GM12878 (cell line): ENCODE measurements around the gene COBLL1. TPM values are rescaled to one million over a fixed set of nuclear protein-coding genes. Genes with fewer than 3 reads are reported as not detected.

Source experiments
- ATAC-seq: fragments of 200-7000 bp; cut with Tn5 transposase; 3 replicates; pipeline ENCODE4 v1.9.1; 2020; ENCODE audit warnings: mild to moderate bottlenecking, moderate library complexity
- BruUV-seq: library from RNA; stranded (reverse); fragments of 400-500 nt; replicated peaks from 2 replicates; lab custom pipeline; 2021; lab: Mats Ljungman, UMichigan
- CTCF ChIA-PET: fragments of 300-600 bp; sonication (Branson Sonifier 250); formaldehyde crosslinking; extraction: SDS; loops from one replicate; lab custom pipeline; 2021; ENCODE audit warnings: inconsistent platforms; lab: Yijun Ruan, JAX
- POLR2A ChIA-PET: fragments of 350-600 bp; formaldehyde crosslinking; extraction: SDS; loops from one replicate; lab custom pipeline; 2021; ENCODE audit warnings: inconsistent platforms; lab: Charles Lee
- RAD21 ChIA-PET: fragments of 300-600 bp; sonication (Branson Sonifier 250); formaldehyde crosslinking; loops from one replicate; lab custom pipeline; 2023; ENCODE audit warnings: antibody characterized with exemption; ENCODE audit not compliant: unreplicated experiment; lab: Charles Lee
- SMC1A ChIA-PET: fragments of 300-600 bp; sonication (Branson Sonifier 250); formaldehyde crosslinking; loops from one replicate; lab custom pipeline; 2023; ENCODE audit not compliant: unreplicated experiment, uncharacterized antibody; lab: Charles Lee
- DNase-seq: peaks from one replicate; pipeline ENCODE4 v3.0.0-alpha.2; 2011; ENCODE audit warnings: low read depth, low spot score
- FAIRE-seq: peaks from 3 replicates; lab custom pipeline; 2011; peaks lifted over from hg19 to GRCh38; lab: Jason Lieb, UNC
- H2AFZ ChIP-seq: 2 replicates; pipeline ENCODE4 v1.6.0; 2011; ENCODE audit warnings: low read depth, low read length, control low read depth; ENCODE audit not compliant: control insufficient read depth
- H3K27ac ChIP-seq: 2 replicates; pipeline ENCODE4 v1.5.1; 2011; ENCODE audit warnings: control low read depth; ENCODE audit not compliant: control insufficient read depth, insufficient read depth
- H3K27me3 ChIP-seq, 2 experiments: replicated peaks in 1 of 2; 2 replicates each; pipeline versions ENCODE4 v1.6.0 to v1.6.1; 2011; ENCODE audit warnings: low read length in 1 of 2; ENCODE audit not compliant: control insufficient read depth in 2 of 2, insufficient read depth in 2 of 2
- H3K36me3 ChIP-seq, 2 experiments: 2 replicates each; pipeline ENCODE4 v1.5.1; 2011; ENCODE audit warnings: low read length in 1 of 2; ENCODE audit not compliant: control insufficient read depth in 2 of 2, insufficient read depth in 2 of 2
- H3K4me1 ChIP-seq: 2 replicates; pipeline ENCODE4 v1.6.1; 2011; ENCODE audit warnings: mild to moderate bottlenecking, low read length, moderate library complexity, mixed read lengths; ENCODE audit not compliant: control insufficient read depth, insufficient read depth
- H3K4me2 ChIP-seq: 2 replicates; pipeline ENCODE4 v1.6.0; 2011; ENCODE audit warnings: control low read depth; ENCODE audit not compliant: control insufficient read depth, insufficient read depth
- H3K4me3 ChIP-seq: fragments of 200-600 bp; sonication (generic); 2 replicates; pipeline ENCODE4 v1.5.1; 2016
- H3K79me2 ChIP-seq: 2 replicates; pipeline ENCODE4 v1.6.0; 2011; ENCODE audit warnings: low read length; ENCODE audit not compliant: control insufficient read depth, insufficient read depth
- H3K9ac ChIP-seq: 2 replicates; pipeline ENCODE4 v1.8.0; 2011; ENCODE audit warnings: low read length, control low read depth, mixed read lengths; ENCODE audit not compliant: control insufficient read depth, insufficient read depth
- H3K9me3 ChIP-seq: replicated peaks from 3 replicates; pipeline ENCODE4 v1.5.1; 2011; ENCODE audit warnings: mild to moderate bottlenecking, low read length; ENCODE audit not compliant: control insufficient read depth, insufficient read depth
- H4K20me1 ChIP-seq: 2 replicates; pipeline ENCODE4 v1.6.0; 2011; ENCODE audit not compliant: control insufficient read depth, insufficient read depth
- BRCA1 ChIP-seq: IDR thresholded peaks from 2 replicates; pipeline ENCODE4 v1.6.1; 2011; ENCODE audit warnings: low read depth, low read length, improper control_type of control experiment
- RB1 ChIP-seq: fragments of 450-650 bp; formaldehyde crosslinking; IDR thresholded peaks from 2 replicates; pipeline ENCODE4 v1.6.1; 2017; ENCODE audit warnings: mild to moderate bottlenecking, borderline replicate concordance
- RBBP5 ChIP-seq: fragments of 200-600 bp; sonication (generic); conservative IDR thresholded peaks from 2 replicates; pipeline ENCODE4 v1.6.1; 2016
- SP1 ChIP-seq: IDR thresholded peaks from one replicate; pipeline ENCODE4 v1.6.1; 2011; ENCODE audit warnings: low read depth, low read length
- SREBF1 ChIP-seq: IDR thresholded peaks from 2 replicates; pipeline ENCODE4 v1.6.1; 2012; ENCODE audit warnings: mild to moderate bottlenecking, low read length
- ZSCAN29 ChIP-seq: fragments of 450-650 bp; IDR thresholded peaks from 2 replicates; pipeline ENCODE4 v1.6.1; 2017; ENCODE audit warnings: mild to moderate bottlenecking, moderate library complexity
- WGBS: methylation state at CpG from one replicate; pipeline ENCODE4 v1.1.6; 2016; ENCODE audit warnings: low lambda C conversion rate; ENCODE audit not compliant: insufficient replicate concordance, insufficient coverage; ENCODE audit errors: missing lambda C conversion rate; 5-methylcytosine and 5-hydroxymethylcytosine counted together
- in situ Hi-C: fragments of 300-500 bp; cut with MboI; formaldehyde crosslinking; loops from 9 replicates; pipeline ENCODE4 v1.14.3; 2018; ENCODE audit warnings: mixed read lengths
- intact Hi-C: fragments of 100-400 bp; cut with micrococcal nuclease; formaldehyde crosslinking; loops from one replicate; pipeline ENCODE4 v1.14.2; 2022; ENCODE audit not compliant: unreplicated experiment
- polyA plus RNA-seq, 11 experiments: library from polyadenylated mRNA; depleted of rRNA in 4 of 11; unstranded in 6 of 11; stranded (reverse) in 5 of 11; fragments of >200 nt; fragmentation: Nextera tagmentation in 4 of 11; fragmentation: Illumina TruSeq in 1 of 11; extraction: Ambion mirVana in 4 of 11; extraction: Trizol in 1 of 11; gene quantifications; 1 replicate in 1 of 11; 2 replicates in 10 of 11; pipeline versions ENCODE4 v1.2.1 to v1.2.3, GENCODE V29; 2011 to 2016; ENCODE audit warnings: inconsistent platforms in 2 of 11, missing spikeins in 2 of 11, low read depth in 1 of 11
- total RNA-seq, 4 experiments: library from RNA; depleted of rRNA in 3 of 4; stranded (reverse); fragments of >200 nt in 3 of 4; fragmentation: Illumina TruSeq in 1 of 4; extraction: Trizol in 1 of 4; gene quantifications; 2 replicates each; pipeline versions ENCODE4 v1.2.1 to v1.2.3, GENCODE V29; 2013 to 2021
- TF ChIP-seq, protein P1 (sequence below): fragments of 150-350 bp; IDR thresholded peaks from 2 replicates; pipeline ENCODE4 v1.6.1; 2016; ENCODE audit warnings: low read depth, low read length
- TF ChIP-seq, protein P2 (sequence below): fragments of 450-650 bp; conservative IDR thresholded peaks from 2 replicates; pipeline ENCODE4 v1.6.1; 2017; ENCODE audit warnings: mild to moderate bottlenecking, moderate library complexity

Gene COBLL1
- total and polyA plus RNA-seq, 10 of the 15 experiments (the other 5 are each of a cell fraction or from before 2014, with no cell fraction given): 0.46 TPM; not detected in 9

DNA sequence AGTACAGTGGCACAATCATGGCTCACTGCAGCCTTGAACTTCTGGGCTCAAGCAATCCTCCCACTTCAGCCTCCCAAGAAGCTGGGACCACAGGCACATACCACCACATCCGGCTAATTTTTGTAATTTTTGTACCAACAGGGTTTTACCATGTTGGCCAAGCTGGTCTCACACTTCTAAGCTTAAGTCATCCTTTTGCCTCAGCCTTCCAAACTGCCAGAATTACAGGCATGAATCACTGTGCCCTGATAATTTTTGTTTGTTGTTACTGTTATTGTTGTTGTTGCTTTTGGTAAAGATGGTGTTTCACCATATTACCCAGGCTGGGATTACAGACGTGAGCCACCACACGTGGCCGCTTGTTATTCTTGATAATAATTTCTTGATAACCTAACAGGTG lies 10.5 kb upstream of the COBLL1 start:
- FAIRE-seq: no peak
- ChIA-PET CTCF (no interaction called here), SMC1A (no interaction called here), POLR2A (no interaction called here), RAD21 (no interaction called here)
- BruUV-seq: no TSS peak
- no peaks in the 10 kb centered on the region for H3K27me3 ChIP-seq
- no peak overlapping the region for H2AFZ ChIP-seq
- no peak overlapping the region for H3K27ac ChIP-seq
- in situ Hi-C loops (no loop called here), intact Hi-C loops (no loop called here)
- DNase-seq: no peak
- no peak overlapping the region for H3K9ac ChIP-seq
- H3K4me2 ChIP-seq: no peak overlapping the region
- TF ChIP-seq SP1 (no peak), ZSCAN29 (no peak), SREBF1 (no peak), RB1 (no peak), BRCA1 (no peak), RBBP5 (no peak)
- TF ChIP-seq, protein P1, sequence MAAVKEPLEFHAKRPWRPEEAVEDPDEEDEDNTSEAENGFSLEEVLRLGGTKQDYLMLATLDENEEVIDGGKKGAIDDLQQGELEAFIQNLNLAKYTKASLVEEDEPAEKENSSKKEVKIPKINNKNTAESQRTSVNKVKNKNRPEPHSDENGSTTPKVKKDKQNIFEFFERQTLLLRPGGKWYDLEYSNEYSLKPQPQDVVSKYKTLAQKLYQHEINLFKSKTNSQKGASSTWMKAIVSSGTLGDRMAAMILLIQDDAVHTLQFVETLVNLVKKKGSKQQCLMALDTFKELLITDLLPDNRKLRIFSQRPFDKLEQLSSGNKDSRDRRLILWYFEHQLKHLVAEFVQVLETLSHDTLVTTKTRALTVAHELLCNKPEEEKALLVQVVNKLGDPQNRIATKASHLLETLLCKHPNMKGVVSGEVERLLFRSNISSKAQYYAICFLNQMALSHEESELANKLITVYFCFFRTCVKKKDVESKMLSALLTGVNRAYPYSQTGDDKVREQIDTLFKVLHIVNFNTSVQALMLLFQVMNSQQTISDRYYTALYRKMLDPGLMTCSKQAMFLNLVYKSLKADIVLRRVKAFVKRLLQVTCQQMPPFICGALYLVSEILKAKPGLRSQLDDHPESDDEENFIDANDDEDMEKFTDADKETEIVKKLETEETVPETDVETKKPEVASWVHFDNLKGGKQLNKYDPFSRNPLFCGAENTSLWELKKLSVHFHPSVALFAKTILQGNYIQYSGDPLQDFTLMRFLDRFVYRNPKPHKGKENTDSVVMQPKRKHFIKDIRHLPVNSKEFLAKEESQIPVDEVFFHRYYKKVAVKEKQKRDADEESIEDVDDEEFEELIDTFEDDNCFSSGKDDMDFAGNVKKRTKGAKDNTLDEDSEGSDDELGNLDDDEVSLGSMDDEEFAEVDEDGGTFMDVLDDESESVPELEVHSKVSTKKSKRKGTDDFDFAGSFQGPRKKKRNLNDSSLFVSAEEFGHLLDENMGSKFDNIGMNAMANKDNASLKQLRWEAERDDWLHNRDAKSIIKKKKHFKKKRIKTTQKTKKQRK: no peak
- TF ChIP-seq, protein P2, sequence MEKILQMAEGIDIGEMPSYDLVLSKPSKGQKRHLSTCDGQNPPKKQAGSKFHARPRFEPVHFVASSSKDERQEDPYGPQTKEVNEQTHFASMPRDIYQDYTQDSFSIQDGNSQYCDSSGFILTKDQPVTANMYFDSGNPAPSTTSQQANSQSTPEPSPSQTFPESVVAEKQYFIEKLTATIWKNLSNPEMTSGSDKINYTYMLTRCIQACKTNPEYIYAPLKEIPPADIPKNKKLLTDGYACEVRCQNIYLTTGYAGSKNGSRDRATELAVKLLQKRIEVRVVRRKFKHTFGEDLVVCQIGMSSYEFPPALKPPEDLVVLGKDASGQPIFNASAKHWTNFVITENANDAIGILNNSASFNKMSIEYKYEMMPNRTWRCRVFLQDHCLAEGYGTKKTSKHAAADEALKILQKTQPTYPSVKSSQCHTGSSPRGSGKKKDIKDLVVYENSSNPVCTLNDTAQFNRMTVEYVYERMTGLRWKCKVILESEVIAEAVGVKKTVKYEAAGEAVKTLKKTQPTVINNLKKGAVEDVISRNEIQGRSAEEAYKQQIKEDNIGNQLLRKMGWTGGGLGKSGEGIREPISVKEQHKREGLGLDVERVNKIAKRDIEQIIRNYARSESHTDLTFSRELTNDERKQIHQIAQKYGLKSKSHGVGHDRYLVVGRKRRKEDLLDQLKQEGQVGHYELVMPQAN: no peak
- H3K9me3 ChIP-seq: no peaks in the 10 kb centered on the region
- 31% methylated on average over 4 of the region's 4 CpGs for WGBS
- no peaks in the 10 kb centered on the region for H3K36me3 ChIP-seq
- no peaks in the 10 kb centered on the region for H3K79me2 ChIP-seq
- no peak overlapping the region for H3K4me3 ChIP-seq
- no peaks in the 10 kb centered on the region for H4K20me1 ChIP-seq
- H3K4me1 ChIP-seq: no peaks in the 10 kb centered on the region
- no peak for ATAC-seq
